GM12875 (cell line): ENCODE measurements around the gene OR8G5.

Source experiments
- H3K4me3 ChIP-seq: one replicate; pipeline ENCODE4 v1.5.1; 2011; ENCODE audit warnings: low read depth, low read length, control low read depth
- TF ChIP-seq, protein P1 (sequence below): IDR thresholded peaks from 2 replicates; pipeline ENCODE4 v1.5.1; 2011; ENCODE audit warnings: low read depth, mild to moderate bottlenecking, control low read depth, inconsistent platforms, low read length, moderate library complexity, borderline replicate concordance; ENCODE audit not compliant: insufficient read depth

Gene OR8G5

DNA sequence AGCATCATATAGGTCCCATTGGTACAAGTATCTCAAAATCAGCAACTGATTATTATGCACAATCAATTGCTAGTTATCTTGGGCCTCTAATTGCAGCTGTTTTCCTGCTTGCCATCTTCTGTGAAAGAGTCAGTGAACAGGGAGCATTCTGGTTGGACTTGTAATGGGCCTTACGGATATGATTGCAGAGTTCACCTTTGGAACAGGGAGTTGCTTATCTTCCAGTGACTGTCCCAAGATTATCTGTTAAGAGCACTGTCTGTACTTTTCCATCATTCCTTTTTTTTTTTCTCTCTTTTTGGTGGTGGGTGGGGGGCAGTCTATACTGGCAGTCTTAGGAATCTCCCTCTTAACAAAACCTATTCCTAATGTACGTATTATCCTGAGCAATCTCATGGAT lies 17.8 kb downstream of the OR8G5 start:
- no peak overlapping the region for H3K4me3 ChIP-seq
- TF ChIP-seq, protein P1, sequence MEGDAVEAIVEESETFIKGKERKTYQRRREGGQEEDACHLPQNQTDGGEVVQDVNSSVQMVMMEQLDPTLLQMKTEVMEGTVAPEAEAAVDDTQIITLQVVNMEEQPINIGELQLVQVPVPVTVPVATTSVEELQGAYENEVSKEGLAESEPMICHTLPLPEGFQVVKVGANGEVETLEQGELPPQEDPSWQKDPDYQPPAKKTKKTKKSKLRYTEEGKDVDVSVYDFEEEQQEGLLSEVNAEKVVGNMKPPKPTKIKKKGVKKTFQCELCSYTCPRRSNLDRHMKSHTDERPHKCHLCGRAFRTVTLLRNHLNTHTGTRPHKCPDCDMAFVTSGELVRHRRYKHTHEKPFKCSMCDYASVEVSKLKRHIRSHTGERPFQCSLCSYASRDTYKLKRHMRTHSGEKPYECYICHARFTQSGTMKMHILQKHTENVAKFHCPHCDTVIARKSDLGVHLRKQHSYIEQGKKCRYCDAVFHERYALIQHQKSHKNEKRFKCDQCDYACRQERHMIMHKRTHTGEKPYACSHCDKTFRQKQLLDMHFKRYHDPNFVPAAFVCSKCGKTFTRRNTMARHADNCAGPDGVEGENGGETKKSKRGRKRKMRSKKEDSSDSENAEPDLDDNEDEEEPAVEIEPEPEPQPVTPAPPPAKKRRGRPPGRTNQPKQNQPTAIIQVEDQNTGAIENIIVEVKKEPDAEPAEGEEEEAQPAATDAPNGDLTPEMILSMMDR = no peak

DNA sequence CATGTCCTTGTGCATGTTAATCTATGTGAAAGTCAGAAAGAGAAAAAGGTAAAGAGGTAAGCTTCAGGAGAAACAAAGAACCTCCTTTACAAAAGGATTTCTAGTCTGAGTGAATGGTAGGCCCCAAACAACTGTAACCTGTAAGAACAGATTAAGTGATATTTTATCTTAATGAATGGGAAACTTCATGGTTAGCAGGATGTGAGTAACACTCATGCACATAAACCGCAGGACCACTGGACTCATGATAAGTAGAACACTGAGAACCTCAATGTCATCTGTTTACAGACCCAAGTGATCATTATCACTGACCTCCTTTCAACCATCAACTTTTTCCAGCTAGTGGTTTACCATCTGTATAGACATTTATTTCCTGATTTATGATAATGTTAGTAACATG lies 19.9 kb downstream of the OR8G5 start:
- H3K4me3 ChIP-seq = no peak overlapping the region
- TF ChIP-seq, protein P1 = no peak

DNA sequence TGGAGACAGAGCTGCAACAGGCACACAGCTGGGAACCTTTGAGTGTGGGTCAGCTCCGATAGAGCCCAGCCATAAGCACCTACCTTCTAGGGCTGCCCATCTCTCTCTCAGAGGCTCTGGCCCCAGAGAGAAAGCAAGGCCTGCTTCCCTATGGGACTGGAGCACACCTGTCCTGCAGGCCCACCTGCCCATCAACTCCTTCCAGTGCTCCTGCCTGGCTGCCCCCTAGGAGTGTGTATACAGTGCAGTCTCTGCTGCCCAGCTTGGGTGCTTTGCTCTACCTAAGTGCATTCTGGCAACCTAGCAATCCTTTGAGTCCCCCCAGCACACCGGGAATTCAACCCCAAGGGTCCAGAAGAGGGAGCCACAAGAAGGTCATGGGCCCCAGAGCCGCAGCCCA lies 21.0 kb downstream of the OR8G5 start:
- no peak overlapping the region for H3K4me3 ChIP-seq

DNA sequence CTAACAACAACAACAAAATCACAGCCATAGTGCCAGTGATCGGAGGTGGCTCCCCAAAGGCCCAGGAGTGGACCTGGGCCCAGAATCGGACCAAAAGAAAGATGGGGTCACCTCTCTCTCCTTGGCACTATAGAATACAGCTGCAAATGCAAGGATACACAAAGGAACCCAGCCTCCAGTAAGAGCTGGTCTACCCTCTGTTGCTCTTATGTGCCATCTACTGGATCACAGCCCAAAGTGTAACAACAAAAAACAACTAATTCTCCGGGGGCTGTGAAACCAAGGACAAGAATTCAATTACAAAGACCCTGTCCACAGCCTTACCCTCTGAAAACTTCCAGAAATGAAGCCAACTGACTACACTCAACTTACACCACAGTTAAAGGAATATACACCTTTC lies 21.6 kb downstream of the OR8G5 start:
- no peak overlapping the region for H3K4me3 ChIP-seq
- TF ChIP-seq, protein P1 = peak; percentile 10; the same call in 1 of the 2 replicates

More for the DNA sequence above, 21.0 kb downstream of the OR8G5 start:
- TF ChIP-seq, protein P1 = no peak

DNA sequence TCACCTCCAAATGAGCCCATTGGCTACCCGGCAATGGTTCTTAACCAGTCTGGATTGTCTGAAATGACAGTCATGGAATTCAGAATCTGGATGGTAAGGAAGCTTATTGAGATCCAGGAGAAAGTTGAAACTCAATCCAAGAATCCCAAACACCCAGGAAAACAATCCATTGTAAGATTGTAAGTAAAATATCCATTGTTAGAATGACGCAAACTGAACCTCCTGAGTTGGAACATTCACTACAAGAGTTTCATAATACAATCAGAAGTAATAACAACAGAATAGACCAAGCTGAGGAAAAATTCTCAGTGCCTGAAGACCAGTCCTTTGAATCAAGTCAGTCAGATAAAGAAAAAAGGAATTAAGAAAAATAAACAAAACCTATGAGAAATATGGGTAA lies 22.1 kb downstream of the OR8G5 start:
- TF ChIP-seq, protein P1 = no peak
- no peak overlapping the region for H3K4me3 ChIP-seq

DNA sequence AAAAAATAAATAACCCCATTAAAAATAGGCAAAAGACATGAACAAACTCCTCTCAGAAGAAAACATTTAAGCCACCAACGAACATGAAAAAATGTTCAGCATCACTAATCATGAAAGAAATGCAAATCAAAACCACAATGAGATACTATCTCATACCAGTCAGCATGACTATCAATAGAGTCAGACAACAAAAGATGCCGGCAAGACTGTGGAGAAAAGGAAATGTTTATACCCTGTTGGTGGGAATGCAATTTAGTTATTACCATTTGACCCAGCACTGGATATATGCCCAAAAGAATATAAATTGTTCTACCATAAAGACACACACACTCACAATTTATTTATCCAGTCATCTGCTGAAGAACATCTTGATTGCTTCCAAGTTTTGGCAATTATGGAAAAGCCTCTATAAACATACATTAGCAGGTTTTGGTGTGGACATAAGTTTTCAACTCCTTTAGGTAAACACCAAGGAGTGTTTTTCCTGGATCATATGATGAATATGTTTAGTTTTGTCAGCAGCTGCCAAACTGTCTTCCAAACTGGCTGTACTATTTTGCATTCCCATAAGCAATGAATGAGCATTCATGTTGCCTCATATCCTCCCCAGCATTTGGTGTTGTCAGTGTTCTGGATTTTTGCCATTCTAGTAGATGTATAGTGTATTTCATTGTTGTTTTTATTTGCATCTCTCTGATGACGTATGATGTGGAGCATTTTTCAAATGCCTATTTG lies 29.6 kb downstream of the OR8G5 start:
- H3K4me3 ChIP-seq = no peak overlapping the region
- TF ChIP-seq, protein P1 = no peak

DNA sequence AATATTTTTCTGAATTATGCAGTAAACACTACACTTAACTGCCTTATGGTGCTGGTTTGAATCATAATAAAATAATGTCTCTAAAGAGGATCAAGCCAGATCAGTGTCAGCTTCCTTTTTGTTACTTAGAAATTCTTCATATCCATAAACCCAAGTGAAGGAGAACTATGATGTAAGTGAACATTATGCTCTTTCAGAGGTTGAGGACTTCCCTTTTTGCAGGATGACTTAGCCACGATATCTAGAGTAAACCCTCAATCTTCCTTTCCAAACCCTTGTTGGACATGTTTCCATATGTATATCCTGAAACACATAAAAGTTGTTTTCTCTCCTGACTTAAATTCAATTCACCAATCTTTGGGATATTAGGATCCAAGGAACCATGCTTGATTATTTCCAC lies 38.5 kb downstream of the OR8G5 start:
- TF ChIP-seq, protein P1 = no peak
- H3K4me3 ChIP-seq = no peak overlapping the region
